ENCODE measurements around the gene PI3.

The PI3 gene

DNA sequence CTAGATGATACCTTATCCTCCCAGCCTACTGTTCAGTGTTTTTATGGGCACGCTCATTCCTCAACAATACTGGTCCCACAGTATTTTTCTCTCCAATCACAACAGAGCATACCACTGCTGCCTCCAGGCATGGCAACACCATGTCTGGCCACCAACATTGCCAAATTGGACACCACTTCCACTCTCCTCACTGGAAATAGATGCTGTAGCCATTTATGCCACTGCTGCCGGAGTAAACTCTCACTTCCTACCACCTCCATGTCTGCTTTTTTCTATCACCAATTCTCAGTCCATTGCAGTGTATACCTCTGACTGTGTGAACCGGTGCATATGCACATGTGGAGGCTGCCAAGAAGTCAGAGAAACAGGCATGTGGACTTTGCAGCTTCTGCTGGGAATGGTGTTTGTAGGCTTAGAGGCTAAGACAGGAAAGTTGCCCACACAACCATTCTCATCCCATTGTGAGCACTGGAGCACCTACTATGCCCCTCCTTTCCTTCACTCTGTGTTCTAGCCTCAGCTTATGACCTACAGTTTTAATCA is 14.4 kb downstream of the PI3 start:
- no peak for DNase-seq

- DNase-seq: no peak
Observed at GRCh38 chr20:45189861-45190260, 15.2 kb downstream of the PI3 start.

- DNase-seq: no peak
Observed at GRCh38 chr20:45191926-45192325, 17.2 kb downstream of the PI3 start.

- DNase-seq: no peak
Observed at GRCh38 chr20:45193331-45193730, 18.6 kb downstream of the PI3 start.

- DNase-seq: no peak
Observed at GRCh38 chr20:45206725-45207124, 32.0 kb downstream of the PI3 start, which contains the start of gene SEMG1. SEMG1 (plus strand) TSS chr20:45207033; CDS start chr20:45207054, 21 bp downstream.

- no peak for DNase-seq
Observed at GRCh38 chr20:45209924-45210323, 35.2 kb downstream of the PI3 start.

GRCh38 chr20:45211569-45212474 is 37.1 kb downstream of the PI3 start:
- DNase-seq: no peak

DNA sequence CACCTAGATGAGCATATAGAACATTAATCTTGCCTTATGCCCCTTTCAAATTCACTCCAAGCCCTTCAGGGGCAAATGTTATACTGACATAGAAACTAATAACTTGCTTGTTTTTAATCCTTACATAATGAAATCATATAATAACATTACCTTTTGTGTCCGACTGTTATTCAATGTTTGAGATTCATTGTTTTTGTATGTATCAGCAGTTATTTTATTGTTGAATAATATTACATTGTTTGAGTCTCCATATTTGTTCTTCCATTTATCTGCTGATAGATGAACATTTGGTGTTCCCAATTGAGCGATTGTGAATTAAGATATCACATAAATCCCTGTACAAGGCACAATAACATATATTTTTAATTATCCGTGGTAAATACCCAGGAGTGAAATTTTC is 38.1 kb downstream of the PI3 start:
- DNase-seq: no peak

GRCh38 chr20:45218124-45218523 is 43.4 kb downstream of the PI3 start:
- no peak for DNase-seq

DNA sequence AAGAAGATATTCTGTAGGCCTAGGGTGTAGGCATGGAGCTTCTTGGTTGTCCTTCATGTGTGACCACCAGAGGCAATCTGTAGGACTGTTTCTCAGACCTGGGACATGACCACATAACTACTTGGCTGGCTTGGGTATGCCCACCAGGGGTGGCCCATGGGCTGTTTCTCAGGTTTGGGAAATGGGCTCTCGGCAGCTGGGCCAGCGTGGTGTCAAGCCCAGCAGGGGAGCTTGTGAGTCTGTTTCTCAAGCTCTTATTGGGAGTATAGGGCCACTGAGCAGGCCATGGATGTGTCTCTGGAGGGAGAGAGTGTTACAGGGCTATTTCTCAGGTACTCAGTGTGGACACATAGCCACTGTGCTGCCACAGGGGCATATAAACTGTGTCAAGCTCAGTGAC is 43.9 kb downstream of the PI3 start:
- DNase-seq: no peak

- no peak for DNase-seq
Observed at GRCh38 chr20:45221076-45221475, 46.4 kb downstream of the PI3 start, which contains the start of gene SEMG2. SEMG2 (plus strand) TSS chr20:45221373; CDS start chr20:45221390, 17 bp downstream.

- DNase-seq: no peak
Observed at GRCh38 chr20:45223136-45223535, 48.4 kb downstream of the PI3 start.
